HG03457 (cell line): Measurements from ENCODE around the gene IL17REL.

Experiments
- ATAC-seq: cut with Tn5 transposase; IDR thresholded peaks from one replicate; pipeline ENCODE4 v1.9.1; 2021; ENCODE audit warnings: moderate number of reproducible peaks; ENCODE audit not compliant: unreplicated experiment

IL17REL gene

DNA sequence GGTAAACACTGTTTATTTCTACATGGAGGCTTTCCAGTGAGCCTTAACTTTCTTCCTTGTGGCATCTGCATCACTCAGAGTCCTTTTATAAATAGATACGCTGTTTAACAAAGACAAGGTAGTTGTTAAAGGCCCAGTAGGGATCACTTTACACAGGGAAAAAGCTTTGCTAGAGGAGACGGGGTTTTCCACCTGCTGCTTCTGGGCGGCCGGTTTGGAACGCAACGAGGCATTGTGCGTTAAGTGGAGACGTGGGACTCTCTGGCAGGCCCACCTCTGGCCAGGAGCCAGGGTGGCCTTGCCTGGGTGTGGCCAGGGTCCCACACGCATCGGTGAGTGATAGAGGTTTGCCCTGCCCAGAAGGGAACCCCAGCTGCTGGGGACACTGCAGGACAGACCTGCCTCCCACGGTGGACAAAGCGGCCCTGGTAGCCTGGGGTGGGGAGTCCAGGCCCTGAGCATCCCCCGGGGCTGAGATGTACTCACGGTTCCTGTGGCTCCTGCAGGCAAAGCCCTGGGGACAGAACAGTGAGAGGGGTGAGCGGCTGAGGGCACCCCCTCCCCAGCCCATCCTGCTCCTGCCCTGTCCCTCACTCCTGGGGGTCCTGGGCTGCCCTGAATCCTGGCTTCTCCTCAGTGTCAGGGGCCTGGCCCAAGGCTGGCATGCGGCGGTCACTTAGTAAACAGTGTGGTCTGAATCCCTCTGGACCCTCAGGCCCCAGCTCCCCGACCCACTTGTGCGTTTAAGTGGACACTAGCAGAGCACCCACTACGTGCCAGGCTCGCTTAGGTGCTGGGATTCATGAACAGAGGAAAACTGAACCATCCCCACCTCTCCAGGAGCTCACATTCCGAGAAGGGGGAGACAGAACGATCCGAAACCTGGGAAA, 4.2 kb downstream of the IL17REL start:
- no peak for ATAC-seq

DNA sequence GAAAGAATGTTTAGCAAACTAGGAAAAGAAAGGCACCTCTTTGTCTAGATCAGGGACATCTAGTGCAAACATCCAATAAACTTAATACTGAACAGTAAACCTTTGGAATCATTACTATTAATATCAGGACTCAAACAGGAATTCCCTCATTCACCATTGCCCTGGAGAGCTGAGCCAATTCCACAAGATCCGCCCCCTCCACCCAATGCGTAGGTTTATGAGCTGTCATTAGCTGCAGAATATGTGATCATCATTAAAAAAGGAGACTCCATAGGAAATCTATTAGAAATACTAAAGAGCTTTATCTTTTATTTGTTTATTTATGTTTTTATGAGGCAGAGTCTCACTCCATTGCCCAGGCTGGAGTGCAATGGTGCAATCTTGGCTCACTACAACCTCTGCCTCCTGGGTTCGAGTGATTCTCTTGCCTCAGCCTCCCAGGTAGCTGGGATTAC, 5.5 kb downstream of the IL17REL start:
- no peak for ATAC-seq

DNA sequence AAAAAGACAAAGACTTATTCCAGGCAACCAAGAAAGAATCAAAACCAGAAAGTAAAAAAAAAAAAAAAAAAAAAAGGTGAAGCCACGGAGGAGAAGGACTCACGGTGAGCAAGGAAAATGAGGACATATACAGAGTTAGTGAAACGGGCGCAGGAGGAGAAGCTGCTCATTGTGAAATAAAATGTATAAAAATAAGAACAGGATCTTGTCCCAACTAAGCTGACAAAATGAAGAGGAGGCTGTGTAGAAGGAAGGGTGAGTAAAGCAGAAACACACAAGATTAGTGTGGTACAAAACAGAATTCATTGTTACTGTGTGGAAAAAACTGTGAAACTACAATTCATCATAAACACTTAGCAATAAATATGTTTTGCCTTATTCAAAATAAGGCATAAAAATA, 7.6 kb downstream of the IL17REL start:
- ATAC-seq, result no peak

DNA sequence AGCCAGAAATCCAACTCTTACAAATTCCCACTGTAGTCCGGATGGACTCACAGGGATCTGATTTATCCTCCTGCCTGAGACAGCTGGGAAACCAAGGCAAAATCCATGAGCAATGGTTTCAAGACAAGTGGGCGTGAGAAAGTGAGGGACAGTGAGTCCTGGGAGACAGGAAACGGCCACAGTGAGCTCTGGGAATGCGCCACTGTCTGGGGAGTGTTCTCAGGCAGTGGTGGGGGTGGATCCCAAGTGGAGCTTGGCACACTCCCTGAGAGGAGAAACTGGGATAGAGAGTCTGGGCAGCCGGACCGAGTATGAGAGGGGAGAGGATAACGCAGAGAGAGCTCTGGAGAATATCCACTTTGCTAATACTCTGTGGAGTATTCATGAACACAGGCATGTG, 9.8 kb downstream of the IL17REL start:
- no peak for ATAC-seq

DNA sequence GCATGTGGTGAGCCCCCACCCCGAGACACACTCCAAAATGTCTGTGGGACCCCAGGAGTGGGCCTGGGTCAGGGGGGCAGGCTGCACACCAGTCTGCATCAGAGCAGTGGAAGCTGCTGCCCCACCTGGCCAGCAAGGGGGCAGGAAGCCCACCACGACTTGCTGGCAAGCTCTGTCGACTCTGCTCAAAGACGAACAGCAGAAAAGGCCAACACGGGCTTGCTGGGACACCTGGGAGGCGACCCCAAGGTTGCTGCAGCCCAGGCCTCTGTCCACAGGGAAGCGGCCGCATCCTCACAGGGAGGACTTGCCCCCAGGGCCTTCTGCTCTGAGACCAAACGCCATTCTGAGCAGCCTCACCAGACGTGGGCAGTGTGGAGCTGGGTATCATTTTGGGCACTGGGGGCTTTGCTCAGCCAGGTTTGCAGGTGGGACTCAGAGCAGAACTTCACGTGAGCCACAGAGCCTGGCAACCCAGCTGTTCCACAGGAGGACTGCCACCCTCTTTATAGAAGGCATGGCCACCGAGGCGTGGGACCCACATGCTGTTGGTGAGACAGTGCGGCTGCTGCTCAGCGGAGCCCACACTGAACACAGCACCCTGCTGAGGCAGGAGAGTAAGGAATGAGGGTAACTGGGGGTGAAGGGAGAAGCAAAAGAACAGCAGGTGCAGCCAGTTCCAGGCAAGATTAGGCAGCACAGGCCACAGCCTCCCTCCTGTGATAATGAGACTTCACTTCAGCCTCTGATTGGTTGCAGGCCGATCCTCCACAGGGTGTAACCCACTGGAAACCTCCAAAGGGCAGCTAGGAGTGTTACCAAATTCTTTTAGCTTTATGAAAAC, 11.0 kb downstream of the IL17REL start:
- ATAC-seq, result no peak

DNA sequence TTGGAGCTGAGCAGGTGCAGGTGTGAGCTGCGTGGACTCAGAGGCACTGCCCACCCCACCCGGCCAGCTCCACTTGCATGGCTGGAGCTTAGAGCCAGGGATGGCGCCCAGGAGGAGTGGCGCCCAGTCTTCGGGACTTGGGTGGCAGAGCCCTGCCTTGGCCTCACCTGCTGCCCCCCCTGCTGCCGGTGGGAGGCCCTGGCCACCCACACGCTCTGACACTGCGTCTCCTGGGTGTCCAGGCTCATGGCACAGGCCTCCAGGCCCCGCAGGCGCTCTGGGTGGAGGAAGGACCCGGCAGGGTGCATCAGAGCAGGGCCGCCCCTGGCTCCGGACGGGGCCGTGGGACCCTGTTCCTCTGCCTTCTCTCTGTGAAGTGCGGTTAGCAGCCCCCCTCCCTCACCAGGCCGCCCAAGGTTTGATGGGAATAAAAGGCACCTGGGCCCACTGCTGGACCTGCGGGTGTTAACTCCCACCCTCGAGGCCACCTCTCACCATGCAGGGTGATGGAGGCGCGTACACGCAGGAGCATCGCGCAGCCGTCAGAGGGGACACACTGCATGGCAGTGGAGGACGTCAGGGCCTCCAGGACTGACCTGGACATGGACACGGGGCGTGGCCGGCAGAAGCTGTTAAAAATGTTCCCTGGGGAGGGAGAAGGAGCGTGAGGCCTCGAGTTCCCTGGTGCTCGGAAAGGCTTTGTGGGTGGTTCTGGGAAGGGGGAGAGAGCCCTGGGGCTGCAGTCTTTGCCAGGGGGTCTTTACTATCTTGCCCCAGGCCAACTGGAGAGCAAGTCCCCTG, 11.8 kb downstream of the IL17REL start:
- ATAC-seq, result no peak

DNA sequence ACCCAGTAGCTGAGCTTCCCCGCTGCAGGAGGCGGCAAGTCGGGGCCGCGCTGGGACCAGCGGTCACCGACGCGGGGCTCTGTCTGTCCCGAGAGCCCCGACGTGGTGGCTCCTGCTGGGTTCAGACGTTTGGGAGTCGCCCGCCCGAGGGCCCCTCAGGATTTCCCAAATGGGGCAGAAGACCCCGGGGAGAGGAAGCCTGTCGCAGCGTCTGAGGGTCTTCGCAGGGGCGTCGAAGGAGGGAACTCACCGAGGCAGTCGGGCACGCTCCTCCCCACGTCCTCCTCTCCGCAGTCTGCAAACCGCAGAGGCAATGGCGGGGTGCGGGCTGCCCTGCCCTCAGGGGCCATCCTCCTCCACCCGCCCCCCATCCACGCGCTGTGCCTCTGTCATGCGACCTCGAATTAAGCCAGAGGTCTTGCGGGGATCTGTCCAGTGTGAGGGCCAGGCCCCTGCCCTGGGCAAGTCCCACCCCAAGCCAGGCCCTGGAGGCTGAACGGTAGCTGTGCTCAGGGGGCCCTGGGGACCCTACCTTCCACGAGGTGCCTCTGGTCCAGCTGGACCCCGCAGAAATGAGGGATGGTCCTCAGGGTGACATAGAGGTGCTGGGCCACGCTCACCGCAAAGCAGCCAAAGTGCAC, 12.5 kb downstream of the IL17REL start:
- no peak for ATAC-seq

DNA sequence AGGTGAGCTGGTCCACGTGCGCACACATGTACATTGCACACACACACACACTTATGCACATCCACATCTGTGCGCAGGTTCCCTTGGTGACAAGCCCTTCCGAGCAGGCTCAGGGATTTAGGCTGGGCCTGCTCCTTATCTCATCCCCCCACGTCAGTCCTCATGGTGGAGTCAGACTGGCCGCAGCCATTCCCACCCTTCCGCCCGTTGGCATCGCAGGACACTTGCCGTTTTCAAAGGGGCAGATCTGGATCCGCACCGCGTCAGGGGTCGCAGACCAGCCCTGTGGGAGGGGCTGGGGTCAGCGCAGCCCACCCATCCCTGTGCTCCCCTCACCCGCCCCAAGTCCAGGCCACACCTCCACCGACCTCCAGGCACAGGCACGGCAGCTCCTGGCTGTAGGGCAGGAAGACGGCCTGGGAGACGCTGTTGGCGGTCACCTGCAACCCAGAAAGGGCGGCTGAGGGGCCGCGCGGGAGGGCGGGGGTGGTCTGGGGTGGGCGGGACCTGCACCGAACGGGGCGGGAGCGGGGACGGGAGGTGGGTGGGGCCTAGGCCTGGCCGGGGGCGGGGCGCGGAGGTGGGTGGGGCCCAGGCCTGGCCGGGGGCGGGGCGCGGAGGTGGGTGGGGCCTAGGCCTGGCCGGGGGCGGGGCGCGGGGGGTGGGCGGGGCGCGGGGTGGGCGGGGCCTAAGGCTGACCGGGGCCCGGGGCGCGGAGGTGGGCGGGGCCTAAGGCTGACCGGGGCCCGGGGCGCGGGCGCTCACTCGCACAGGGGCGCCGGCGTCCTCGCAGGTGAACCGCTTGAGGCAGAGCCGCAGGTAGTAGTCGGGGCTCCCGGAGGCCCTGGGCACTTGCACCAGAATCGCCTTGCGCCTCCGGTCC, 13.3 kb downstream of the IL17REL start:
- ATAC-seq, result no peak

DNA sequence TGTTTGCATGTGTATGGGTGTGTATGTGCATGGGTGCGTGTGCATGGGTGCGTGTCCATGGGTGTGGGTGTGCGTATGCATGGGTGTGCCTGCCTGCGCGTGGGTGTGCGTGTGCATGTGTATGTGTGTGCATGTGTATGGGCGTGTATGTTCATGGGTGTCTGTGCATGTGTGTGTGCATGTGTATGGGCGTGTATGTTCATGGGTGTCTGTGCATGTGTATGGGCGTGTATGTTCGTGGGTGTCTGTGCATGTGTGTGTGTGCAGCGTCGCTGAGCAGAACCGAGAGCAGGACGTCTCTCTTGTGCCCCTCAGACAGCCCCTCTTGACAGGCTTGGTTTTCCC, 13.9 kb downstream of the IL17REL start:
- ATAC-seq, result no peak

DNA sequence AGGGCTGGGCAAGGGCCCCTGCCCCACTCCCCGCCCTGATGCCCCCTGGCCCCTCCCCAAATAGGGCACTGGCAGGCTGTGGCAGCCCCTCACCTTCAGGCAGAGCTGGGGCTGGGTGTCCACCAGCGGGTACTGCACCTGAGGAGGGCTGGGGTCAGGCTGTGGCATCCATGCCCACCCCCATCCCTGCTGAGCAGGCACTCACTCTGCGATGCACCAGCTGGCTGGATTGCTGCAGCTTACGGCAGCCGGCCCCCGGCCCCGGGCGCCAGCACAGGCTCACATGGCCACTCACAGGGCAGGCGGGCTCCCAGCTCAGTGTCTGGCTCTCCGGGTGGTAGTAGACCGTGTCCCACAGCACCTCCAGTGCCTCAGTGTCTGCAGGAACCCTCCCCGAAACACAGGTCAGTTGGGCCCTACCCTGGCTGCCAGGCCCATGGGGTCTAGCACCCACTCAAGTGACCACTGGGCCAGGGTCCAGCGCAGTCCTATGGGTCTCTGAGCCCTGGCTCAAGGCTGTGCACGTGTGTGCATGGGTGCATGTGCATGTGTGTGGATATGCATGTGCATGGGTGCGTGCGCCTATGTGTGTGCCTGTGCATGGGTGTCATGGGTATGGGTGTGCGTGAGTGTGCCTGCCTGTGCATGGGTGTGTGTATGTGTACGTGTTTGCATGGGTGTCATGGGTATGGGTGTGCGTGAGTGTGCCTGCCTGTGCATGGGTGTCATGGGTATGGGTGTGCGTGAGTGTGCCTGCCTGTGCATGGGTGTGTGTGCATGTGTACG, 14.4 kb downstream of the IL17REL start:
- no peak for ATAC-seq

DNA sequence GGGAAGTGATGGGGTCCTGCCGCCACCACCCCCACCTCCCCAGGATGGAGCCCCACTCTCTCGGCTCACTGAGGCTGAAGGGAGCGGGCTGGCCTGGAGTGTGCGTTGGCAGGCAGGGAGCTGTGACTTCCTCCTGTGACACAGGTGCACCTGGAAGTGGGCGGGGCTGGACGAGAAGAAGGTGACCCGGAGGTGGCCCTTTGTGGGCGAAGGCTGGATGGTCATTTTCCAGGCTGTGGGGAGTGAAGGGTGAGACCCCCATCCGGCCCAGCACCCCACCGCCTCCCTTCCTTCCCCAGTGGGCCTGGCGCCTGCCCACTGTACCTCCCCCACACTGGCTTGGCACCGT, 15.3 kb downstream of the IL17REL start:
- no peak for ATAC-seq

DNA sequence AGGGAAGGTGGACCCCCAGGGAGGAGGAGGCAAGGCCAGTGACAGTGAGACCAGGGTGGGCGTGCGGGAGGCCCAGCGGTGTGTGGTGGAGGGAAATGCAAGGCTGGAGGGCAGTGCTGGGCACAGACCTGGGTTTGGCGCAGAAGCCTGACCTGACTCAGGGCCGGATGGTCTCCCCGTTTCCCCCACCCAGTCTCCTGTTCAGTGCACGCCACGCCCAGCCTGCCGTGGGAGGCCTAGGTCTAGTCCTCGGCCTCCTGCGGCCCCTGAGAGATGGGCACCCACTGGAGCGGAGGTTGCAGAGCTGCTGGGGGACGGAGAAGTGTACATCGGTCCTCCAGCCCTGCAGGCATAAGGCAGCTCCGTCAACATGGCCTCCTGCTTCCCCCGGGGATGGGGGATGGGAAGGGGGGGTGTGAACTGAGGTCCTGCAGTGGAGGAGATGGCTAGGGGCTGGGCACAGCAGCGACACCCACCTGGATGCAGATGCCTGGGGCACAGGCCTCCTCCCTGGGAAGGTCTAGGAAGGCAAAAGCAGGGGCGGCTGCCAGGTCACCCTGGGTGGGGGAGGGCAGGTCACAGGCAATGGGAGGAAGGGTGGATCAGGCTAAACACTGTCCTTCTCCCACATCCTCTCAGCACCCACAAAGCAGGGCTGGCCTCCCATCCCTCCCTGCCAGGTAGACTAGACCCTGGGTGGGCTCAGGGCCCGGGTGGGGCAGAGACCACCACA, 15.9 kb downstream of the IL17REL start:
- no peak for ATAC-seq

DNA sequence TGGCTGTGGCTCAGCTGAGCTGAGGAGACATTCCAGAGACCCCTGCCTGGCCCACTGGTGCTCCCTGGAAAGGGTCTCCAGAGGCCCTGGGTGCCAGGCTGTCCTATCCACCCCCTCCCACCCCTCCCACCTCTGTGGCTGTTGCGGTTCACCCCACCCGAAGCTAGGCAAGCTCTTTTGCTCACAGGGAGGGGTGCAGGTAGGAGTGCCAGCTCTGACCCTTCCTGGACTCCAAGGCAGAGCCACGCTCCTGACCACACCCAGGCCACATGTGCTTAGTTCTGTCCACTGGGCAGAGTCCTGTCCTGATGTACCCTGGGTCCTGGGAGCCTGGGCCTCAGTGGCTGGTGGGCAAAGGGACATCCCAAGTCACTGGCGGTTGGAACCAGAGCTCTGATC, 16.4 kb downstream of the IL17REL start:
- ATAC-seq, result no peak

DNA sequence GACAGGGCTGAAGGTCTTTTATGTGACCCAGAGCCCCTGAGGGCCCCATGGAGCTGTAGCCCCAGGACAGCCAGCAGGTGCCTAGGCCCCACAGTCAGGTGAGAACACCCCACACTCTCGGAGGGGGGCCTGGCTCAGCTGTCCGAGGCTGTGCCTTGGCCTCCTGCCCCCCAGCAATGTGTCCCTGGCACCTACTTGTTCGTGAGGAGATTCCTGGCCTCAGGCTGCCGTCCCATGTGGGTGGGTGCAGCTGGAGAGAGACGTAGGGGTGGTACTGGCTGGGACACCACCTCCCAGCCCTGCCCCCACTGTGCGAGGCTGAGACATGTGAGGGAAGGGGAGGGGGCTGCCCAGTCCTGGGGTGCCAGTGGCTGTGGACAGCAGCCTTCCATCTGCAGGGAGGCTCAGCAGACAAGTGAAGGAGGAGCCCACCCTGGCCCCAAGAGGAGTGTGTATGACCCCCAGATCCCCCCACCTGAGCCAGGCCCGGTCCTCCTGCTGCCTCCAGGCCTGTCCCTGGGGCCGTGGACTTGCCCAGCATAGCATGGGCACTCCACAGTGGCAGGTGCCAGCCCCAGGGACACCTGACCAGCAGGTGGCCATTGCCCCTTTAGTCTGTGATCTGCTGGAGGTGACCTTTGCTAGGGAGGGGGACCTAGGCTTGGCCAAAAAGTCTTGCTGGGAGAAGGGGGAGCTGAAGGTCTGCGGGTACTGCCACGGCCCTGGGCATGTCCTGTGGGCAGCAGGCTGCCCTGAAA, 17.0 kb downstream of the IL17REL start:
- no peak for ATAC-seq

DNA sequence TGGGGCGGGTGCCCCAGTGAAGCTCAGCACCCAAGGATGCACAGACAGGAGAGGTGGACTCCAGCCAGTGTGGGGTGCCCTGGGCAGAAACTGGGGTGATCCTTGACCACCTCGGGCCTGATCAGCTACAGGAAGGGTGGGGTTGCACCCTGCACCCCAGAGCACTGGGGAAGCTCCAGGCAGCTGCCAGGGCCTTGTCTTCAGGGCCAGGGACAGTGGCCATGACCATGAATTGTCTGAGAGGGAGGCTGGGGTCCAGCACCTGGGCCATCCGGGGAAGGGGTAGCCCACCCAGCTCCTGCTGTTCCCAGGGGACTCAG, 17.6 kb downstream of the IL17REL start:
- ATAC-seq, result no peak

DNA sequence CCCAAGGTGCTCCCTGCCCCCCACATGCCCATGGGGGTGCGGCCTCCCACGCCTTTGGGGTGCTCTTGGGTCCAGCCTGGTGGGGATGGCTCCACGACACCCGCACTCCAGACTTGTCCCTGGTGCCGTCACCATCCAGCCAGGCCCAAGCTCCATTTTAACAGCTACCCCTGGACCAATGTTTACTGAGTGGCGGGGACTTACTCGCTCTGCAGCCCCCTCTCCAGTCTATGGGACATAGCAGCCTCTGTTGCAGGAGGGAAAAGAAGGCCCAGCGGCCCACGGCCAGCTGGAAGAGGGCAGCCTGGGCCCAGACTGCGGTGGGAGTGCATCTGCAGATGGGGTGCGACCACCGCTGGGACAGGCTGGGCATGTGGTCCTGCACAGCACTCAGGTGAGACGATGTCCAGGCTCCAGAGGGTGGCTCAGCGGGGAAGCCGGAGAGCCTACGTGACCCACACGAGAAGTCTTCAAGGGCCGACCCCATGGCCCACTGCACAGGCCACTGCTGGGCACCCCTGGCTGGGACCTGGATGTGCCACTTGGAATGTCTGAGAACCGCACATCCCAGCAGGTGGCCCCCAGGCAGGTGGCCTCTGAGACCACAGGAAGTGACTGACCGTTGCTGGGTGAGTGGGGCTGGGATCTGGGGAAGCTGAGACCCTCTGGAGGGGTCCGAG, 18.1 kb downstream of the IL17REL start:
- ATAC-seq, result no peak

DNA sequence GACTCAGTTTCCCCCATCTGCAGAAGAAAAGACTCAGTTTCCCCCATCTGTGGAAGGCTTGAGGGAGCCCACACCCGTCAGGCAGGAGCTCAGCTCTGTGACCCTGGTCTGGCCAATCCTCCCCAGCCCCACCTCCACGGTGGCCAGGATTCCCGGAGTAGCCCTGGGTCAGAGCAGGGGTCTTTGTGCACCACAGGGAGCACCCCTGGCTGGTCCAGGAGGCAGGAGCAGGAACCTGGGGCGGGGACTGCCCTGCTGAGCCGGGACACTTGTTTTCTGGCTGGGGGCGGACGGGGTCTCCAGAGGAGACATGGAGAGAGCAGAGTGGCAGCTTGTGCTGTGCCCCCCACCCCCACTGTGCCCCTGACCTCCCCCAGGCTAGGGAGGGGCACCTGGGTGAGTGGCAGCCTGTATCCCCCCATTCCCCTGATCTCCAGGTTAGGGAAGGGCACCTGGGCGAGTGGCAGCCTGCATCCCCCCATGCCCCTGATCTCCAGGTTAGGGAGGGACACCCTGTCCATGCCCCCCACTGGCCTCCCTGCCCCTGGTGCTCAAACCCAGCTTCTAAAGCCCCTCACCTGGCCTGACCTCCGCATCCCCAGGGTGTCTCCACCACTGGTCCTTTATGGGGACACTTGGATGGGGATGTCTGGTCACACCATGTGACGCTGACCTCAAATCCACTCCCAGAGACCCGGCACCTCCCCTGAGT, 18.8 kb downstream of the IL17REL start:
- no peak for ATAC-seq
